ENCODE measurements around the gene KCNMA1. TPM values are rescaled to one million over a fixed set of nuclear protein-coding genes. Genes with fewer than 3 reads are reported as not detected.

The KCNMA1 gene
- total RNA-seq, 1 donor from 2014 or later, result 2.0 TPM

DNA sequence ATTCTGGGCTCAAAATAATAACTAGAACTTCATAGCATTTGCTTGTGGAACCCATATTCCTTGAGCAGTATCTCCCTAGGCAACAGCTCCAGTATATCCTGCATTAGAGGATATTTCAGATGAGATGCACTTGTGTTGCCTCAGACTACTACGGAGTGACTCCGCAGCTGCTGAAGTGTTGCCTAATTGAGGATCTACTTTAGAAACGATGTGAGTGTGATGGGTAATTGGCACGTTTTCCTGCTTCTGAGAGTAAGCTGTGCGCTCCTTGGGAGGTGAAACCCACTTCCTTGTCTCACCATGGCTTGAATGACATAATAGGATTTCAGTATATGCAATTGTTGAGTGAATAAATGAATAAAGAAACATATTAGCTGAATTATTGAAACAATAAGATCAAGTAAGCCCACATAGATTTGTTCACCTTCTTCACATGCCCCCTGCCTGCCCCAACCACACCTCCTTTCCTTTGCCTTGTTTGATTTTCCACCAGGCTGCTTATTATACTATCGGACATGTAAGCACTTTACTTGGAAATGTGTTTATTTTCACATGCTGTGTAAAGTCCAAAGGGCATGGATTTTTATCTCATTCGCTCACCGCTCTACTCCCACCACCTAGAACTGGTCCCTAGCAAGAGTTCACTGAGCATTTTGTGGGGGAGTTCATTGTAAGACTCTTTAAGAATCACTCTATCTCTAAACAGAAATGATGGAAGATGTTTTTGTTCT lies 303.8 kb downstream of the KCNMA1 start:
- DNase-seq, result no peak
- no peak for ATAC-seq (ENCODE audit: poor library complexity)
- intact Hi-C loops (cut with DNase I), result no loop called here

DNA sequence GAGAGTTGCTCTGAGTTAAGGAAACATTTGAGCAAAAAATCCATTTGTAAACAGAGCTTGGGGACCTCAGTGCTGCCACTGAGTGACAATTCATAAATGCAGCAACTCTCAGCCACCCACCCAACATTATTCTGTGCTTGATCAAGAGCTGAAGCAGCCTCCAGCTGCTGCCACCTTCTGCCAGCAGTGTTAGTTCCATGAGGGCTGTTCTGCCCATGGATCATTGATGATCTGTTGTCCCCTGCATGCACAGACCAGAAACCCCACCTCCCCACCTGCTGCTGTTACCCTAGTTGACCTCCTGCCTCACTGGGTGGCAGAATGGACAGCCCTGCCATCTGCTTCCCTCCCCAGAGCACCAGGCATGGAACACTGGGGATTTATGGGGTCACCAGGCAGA lies 305.4 kb downstream of the KCNMA1 start:
- ATAC-seq (ENCODE audit: poor library complexity) (no peak), DNase-seq (no peak)
- intact Hi-C loops (cut with DNase I), result no loop called here

DNA sequence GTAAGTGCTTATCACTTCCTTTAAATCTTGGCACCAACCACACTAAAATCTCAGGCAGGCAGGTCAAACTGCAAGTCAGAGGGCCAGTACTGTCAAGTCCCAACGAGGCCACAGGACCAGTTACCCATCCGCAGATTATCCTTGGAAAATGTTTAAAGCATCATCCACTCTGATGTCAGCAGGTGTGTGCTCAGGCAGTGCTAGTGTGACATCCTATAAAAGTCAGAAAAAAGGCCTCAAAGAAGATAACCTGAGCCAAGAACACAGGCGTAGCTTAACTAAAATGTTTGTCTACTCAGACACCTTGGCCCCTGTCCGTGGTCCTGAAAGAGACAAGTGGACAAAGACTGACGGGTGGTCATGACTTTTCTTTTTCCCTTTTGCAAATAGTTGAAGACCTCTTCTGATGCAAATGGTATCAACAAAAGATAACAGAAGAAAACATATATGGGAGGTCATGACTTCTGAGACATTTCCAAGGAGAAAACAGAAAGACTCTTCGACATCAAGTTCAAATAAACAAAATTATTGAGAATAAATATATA lies 309.3 kb downstream of the KCNMA1 start:
- intact Hi-C loops (cut with DNase I), result no loop called here
- no peak for DNase-seq
- ATAC-seq (ENCODE audit: poor library complexity), result no peak

DNA sequence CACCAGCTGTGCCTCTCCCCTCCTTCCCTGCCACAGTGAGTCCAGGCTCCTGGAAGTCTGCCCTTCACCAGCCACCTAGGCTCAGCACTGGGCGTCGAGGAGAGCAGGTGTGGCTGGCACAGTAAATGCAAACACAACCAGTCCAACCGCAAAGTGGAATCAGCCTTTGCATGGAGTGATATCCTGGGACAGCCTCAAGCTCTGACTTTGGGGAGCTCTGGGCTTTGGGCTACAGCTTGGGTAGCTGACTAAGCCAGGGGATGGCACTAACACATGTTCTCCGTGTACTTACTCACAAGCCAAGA lies 312.4 kb downstream of the KCNMA1 start:
- no peak for ATAC-seq (ENCODE audit: poor library complexity)
- intact Hi-C loops (cut with DNase I), result no loop called here

DNA sequence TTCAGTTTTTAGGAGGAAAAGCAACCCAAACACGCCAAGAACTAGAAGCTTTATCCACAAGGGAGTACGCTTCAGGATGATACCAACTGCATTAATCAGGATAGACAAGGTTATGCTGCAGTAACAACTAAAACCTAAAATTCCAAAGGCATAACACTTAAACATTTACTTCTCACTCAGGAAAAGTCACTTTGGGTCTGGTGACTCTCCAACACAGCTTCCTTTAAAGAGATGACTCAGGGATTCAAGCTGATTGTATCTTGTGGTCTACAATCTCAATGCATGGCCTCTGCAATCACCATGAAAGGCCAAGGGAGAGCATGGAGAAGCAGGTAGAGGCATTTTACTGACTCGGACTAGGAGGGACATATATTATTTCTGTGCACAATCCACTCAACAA lies 315.8 kb downstream of the KCNMA1 start:
- DNase-seq, result no peak
- no peak for ATAC-seq (ENCODE audit: poor library complexity)
- intact Hi-C loops (cut with DNase I), result no loop called here

More for the DNA sequence above, 312.4 kb downstream of the KCNMA1 start:
- DNase-seq, result no peak

DNA sequence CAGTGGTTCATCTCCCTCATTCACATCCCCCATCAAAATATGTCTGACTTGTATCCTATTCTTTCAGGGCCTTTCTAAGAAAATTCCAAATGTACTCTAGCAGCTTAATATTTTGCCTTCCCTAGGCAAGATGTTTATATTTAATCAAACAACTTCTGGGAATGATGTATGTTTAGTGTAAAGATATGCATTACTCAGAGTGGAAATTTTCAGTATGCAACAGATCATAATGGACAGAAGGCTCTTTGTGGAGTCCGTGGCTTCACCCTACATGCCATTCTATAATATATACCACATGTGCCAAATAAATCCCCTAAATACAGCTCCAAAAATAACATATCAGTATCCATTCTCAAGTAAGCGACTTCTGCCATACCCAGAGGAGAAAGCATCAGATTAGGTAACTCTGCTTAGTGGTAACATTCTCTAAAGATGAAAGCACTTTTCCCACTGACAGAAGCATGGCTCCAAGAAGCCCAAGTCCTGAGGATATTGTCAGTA lies 316.6 kb downstream of the KCNMA1 start:
- ATAC-seq (ENCODE audit: poor library complexity) (no peak), DNase-seq (no peak)
- intact Hi-C loops (cut with DNase I), result no loop called here

DNA sequence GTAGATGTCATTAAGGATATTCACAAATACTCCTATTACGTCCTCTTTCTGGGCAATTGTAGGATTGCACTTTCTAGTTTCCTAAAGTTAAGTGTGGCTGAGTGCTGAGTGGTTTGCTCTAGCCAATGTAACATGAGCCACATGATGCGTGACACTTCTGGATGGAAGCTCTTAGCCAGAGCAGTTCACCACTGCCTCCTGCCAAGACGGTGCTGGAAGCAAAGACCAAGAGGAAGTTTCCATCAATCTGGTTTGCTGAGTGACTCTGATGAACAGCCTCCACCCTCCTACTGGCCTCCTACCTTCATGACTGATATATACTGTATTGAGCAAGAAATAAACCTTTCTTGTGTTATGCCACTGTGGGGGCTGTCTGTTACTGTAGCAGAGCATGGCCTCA lies 318.1 kb downstream of the KCNMA1 start:
- intact Hi-C loops (cut with DNase I), result no loop called here
- ATAC-seq (ENCODE audit: poor library complexity) (no peak), DNase-seq (no peak)

DNA sequence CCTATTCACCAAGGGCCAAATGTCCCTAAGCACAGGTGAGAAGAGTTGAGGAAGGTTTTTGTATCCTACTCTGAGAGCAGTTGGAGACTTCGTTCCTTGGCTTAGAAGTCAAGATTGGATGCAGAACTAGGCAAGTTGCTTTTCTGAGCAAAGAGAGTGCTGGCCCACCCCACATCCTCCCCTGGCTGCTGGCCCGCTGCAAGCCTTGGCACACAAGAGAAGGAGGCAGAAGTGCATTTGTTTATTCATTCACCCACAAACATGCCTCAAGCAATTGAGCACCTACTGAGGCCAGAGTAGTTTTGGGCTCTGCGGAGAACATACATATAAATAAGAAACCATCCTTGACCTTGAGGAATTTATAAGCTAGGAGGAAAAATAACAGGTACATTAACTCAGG lies 318.9 kb downstream of the KCNMA1 start:
- no peak for DNase-seq
- ATAC-seq (ENCODE audit: poor library complexity), result no peak
- intact Hi-C loops (cut with DNase I), result no loop called here

DNA sequence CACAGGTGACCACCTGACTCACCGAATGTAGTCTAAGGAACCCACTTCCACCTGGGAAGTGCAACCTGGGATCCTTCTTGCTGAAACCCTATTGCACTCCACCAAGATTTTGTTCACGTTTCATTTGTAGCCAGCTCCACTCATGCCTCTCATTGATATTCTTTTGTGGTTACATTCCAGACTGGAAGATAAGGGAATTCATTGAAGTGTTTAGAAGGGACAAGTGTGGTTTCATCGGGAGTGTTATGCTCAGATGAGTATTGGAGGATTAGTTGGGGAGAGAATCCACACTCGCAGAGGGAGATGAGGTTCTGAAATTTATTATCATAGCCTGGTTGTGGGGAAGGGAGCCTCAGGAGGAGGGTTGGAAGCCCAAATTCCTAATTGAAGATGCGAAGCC lies 320.4 kb downstream of the KCNMA1 start:
- intact Hi-C loops (cut with DNase I), result no loop called here
- ATAC-seq (ENCODE audit: poor library complexity) (no peak), DNase-seq (no peak)

DNA sequence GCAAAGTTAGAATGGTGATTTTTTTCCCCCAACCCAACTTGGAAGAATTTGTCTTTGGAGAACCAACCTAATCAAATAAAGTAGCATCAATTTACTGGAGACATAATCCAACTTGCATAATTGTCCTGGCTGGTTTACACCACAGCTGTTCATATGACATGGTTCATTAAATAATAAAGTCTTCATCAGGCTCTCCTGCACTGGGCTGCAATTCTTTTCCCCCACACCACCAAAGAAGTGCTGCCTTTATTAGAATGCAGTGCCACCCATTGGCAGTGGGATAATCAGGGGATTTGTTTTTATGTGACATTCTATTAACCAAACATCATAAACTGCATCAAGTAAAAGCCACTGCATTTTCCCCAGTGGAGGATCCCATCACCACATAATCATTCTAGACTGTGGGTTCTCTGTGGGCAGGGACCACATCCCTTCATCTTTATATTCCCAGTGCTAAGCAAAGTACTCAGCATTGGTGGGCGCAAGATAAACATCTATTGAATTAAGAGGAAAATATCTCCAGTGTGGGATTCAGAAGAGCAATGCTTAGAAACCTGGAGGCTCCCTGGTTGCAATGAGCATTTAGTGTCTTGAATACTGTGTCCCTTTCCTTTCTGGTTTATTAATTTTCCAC lies 322.0 kb downstream of the KCNMA1 start:
- intact Hi-C loops (cut with DNase I), result no loop called here
- ATAC-seq (ENCODE audit: poor library complexity) (no peak), DNase-seq (no peak)

DNA sequence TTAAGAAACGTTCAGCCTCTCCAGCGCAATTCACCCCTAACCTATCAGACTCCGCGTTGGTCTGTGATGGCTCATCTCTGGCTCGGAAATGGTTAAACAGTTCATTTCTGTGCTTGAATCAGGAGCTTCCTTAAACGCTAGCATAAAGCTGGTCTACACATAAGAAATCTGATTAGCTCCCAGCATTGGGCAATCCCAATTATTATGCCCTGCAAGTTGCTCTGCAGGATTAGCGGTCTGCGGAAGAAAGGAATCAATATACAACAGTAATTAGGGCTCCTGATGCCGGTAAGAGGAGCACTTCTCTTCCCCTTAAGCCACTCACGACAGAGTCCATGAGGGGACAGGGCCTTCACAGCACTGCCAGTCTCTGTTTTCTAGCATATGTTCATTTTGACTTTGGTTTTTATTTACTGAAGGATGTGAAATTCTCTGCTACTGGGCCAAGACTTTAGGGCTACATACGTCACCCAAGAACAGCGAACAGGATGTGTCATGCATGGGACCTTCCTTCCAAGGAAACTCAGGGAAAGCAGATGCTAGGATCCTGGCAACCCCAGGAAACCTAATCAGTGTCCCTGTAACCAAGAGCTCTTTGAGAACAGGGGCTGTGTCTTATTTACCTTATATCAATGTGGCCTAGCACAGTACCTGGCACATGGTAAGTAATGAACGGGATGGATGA lies 324.4 kb downstream of the KCNMA1 start:
- no peak for DNase-seq
- intact Hi-C loops (cut with DNase I), result no loop called here
- ATAC-seq (ENCODE audit: poor library complexity), result no peak

DNA sequence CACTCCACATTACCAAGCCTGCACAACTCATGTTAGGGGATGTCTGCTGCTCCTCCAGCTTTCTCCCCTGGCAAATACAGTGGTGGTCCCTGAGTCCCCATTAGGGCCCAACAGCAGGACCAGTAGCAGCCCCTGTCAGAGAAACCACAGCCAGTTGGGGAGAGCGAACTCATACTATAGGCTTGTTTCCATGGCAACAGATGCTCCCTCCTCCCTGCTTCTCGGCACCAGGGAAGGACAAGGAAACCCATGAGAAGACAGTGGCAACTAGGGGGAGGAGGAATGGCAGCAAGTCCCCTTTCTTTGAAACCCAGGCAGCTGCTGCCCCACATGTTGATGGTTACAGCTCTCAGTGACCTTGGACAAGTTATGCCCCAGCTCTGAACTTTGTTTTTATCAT lies 326.4 kb downstream of the KCNMA1 start:
- DNase-seq (no peak), ATAC-seq (ENCODE audit: poor library complexity) (no peak)
- intact Hi-C loops (cut with DNase I), result no loop called here

DNA sequence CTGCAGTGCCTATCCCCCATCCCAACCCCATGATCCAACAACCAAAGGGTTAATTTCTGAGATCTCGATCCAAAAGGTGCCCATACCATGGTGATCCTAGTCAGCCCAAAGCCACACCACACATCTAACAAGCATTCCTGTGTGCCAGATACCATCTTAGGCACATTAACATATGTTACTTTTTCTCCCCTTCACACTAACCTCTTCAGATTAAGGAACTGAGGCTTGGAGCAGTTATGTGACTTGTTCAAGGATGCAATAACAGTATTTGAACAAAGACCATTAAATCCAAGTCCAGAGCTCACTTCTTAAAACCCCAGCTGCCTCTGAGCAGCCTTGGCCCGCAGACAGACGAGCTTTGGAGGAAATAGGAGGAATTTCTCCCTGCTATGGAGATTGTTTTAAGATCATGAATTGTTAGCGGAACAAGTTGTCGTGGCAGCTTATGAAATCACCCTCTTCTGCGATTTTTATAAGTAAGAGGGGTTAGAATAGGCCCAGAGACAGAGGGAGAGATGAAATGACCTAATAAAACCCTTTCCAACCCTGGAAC lies 327.2 kb downstream of the KCNMA1 start:
- ATAC-seq (ENCODE audit: poor library complexity) (no peak), DNase-seq (no peak)
- intact Hi-C loops (cut with DNase I), result no loop called here

DNA sequence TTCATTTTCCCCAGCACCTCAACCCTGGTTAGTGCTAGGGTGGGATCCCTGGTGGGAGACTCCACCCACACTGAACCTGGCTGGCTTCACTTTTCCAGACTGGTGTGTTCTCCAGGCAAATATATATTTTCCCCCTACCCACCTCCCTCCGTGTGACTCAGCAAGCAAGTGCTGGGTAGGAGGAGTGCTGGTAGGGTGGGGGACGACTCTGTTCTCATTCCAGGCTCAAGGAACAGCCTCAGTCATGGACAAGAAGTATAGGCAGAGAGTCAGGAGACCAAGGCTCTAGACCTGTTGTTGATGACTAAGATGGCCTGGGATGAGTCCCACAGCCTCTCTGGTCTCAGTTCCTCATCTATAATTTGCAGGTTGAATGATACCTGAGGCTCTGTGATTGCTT lies 328.1 kb downstream of the KCNMA1 start:
- DNase-seq, result no peak
- intact Hi-C loops (cut with DNase I), result no loop called here
- no peak for ATAC-seq (ENCODE audit: poor library complexity)

DNA sequence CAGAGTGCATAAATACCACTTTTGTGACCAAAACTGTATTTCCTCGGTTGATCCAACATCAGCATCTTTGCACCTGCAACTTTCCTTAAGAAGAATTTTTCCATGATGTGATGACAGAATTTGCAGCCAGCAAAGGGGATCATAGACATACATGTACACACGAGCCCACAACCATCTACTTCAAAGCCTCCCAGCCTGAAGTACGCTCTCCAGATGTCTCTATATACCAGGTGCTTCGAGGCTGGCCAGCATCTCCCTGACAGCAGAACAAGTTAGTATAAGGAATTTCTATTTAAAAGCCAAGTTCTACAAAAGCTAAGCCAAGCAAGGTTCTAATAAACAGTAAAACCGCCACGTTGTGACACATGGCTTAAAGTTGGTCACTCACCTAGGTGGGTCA lies 328.5 kb downstream of the KCNMA1 start:
- ATAC-seq (ENCODE audit: poor library complexity) (no peak), DNase-seq (no peak)
- intact Hi-C loops (cut with DNase I), result no loop called here

DNA sequence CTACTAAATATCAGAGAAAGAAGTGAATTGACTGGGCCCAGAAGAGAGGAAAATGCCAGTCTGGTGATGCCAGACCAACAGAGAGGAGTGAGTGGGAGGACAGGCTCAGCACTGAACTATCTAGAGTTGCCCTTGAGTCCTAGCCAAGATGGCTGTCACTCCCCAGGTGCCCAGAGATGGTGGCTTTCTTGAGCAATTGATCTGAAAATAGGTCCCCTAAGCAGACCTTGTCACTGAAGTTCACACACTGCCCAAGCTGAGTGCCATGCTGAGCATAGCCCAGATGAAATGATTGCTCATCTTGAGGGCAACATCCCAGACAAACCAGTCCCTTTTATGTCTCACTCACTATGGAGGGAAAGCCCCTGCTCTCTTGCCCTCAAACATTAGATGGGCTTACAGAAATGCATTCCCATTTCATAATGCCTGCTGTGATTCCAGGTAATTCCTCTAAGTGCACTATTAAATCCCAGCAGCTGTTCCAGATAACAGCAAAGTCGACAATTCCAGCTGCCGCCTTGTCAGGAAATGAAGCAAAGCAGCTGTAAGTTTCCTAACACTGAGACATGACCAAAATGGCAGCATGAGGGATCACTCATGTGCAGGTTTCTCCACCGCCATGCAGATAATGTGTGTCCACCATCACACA lies 329.4 kb downstream of the KCNMA1 start:
- intact Hi-C loops (cut with DNase I), result no loop called here
- DNase-seq, result no peak
- ATAC-seq (ENCODE audit: poor library complexity), result no peak

DNA sequence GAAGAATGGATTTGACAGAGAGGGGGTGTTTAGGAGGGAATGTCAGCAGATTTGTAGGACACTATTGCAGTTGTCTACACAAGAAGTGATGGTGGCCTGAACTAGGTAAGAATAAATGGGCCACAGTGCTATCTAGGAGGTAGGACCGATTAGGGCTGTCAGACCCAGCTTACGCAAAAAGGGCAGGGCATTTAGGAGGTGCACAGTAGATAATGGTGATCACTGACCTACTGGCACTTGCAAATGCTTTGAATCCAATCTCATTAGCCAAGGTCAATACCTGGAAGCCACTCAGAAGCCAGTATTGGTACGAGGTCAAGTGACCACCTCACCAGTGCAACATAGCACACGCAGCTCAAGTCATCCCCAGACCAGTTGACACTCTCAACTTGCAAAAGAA lies 330.9 kb downstream of the KCNMA1 start:
- no peak for DNase-seq
- no peak for ATAC-seq (ENCODE audit: poor library complexity)
- intact Hi-C loops (cut with DNase I), result no loop called here

DNA sequence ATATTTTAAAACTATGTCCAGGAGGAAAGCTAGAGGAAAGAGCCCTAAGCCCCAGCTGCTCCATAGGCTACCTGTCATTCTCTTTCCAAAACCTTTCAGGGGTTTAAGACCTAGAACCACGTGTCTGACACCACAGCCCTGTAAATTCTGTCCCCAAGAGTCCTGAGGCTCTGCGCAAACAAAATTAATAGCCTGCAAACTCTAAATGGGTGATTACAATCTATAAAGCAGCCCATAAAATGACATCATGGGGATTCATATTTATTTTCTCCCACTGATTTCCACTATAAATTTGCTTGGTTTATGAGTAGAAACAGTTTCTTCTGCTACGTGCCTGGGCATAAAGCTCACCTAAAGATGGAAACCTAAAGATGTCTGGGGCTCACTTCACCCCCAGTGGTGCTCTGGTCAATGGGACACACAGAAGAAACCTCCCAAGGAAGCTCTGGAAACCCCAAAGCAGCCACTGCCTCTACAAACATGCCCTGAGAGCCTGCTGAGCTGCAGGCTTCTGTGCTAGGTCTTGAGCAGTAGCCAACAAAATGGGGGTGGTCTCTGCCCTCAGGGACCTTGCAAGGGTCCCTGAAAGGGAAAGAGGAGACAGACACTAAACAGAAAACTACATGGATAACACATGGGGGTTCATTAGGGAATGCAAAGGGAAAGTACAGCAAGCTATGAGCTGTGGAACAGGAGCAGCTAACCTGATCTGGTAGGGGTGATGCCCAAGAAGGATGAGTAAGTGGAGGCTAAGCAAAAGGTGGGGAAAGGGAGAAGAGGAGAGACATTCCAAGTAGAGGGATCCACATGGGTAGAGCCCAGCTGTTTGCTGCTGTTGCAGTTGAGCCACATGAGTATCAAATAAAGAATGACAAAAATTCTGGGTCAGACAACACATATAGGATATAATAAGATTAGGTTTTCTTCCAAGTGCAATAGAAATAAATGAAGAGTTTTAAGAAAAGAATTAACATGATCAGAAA lies 331.7 kb downstream of the KCNMA1 start:
- intact Hi-C loops (cut with DNase I), result no loop called here

More for the DNA sequence above, 331.7 kb downstream of the KCNMA1 start:
- no peak for DNase-seq
- no peak for ATAC-seq (ENCODE audit: poor library complexity)
